ENCODE data around the gene DOC2A.

DOC2A gene

GRCh38 chr16:29986231-29986630 lies 24.6 kb downstream of the DOC2A start:
- TF ChIP-seq CTCF (IDR thresholded peaks at IDR 0.05): no peak

- TF ChIP-seq CTCF (IDR thresholded peaks at IDR 0.05): no peak
Observed at GRCh38 chr16:29985271-29985811, 25.5 kb downstream of the DOC2A start.

GRCh38 chr16:29984764-29985147 lies 26.1 kb downstream of the DOC2A start:
- no peak for TF ChIP-seq CTCF (IDR thresholded peaks at IDR 0.05)

GRCh38 chr16:29984137-29984763 lies 26.6 kb downstream of the DOC2A start:
- no peak for TF ChIP-seq CTCF (IDR thresholded peaks at IDR 0.05)

GRCh38 chr16:29983420-29984136 lies 27.2 kb downstream of the DOC2A start:
- TF ChIP-seq CTCF (IDR thresholded peaks at IDR 0.05): no peak

- no peak for TF ChIP-seq CTCF (IDR thresholded peaks at IDR 0.05)
Observed at GRCh38 chr16:29982560-29983419, 28.0 kb downstream of the DOC2A start.

GRCh38 chr16:29978564-29979270 lies 32.1 kb downstream of the DOC2A start:
- TF ChIP-seq CTCF (IDR thresholded peaks at IDR 0.05): no peak
